CD14-positive monocyte (primary cell): Measurements from ENCODE around the gene CORO2A. TPM values are rescaled to one million over a fixed set of nuclear protein-coding genes. Genes with fewer than 3 reads are reported as not detected.

Experiments used
- DNase-seq, 3 donors: peaks; one replicate each; pipeline ENCODE4 v3.0.0-alpha.2; 2011 to 2022
- H2AFZ ChIP-seq: 2 replicates; pipeline ENCODE4 v1.6.0; 2012; ENCODE audit warnings: mild to moderate bottlenecking, low read depth, low read length, inconsistent platforms; ENCODE audit not compliant: insufficient read depth, poor library complexity, severe bottlenecking
- H3K27ac ChIP-seq, 2 donors: 1 replicate in 1 of 2; 2 replicates in 1 of 2; pipeline ENCODE4 v1.5.1; 2012 to 2013; ENCODE audit warnings: low read length in 2 of 2, control low read depth in 1 of 2, inconsistent platforms in 1 of 2, low read depth in 1 of 2, mild to moderate bottlenecking in 1 of 2
- H3K27me3 ChIP-seq, 2 donors: one replicate each; pipeline versions ENCODE4 v1.6.0 to v1.6.1; 2011 to 2013; ENCODE audit warnings: low read length in 2 of 2; ENCODE audit not compliant: control insufficient read depth in 2 of 2, insufficient read depth in 2 of 2
- H3K36me3 ChIP-seq, 2 donors: replicated peaks in 1 of 2; 1 replicate in 1 of 2; 2 replicates in 1 of 2; pipeline versions ENCODE4 v1.5.1 to v1.6.1; 2012 to 2013; ENCODE audit warnings: low read length in 2 of 2, control low read depth in 1 of 2, inconsistent platforms in 1 of 2, mild to moderate bottlenecking in 1 of 2; ENCODE audit not compliant: insufficient read depth in 2 of 2, control insufficient read depth in 1 of 2
- H3K4me1 ChIP-seq, 2 donors: 1 replicate in 1 of 2; 2 replicates in 1 of 2; pipeline versions ENCODE4 v1.5.1 to v1.6.1; 2012 to 2013; ENCODE audit warnings: low read length in 2 of 2, control low read depth in 1 of 2, inconsistent platforms in 1 of 2, mild to moderate bottlenecking in 1 of 2, moderate library complexity in 1 of 2; ENCODE audit not compliant: insufficient read depth in 2 of 2, control insufficient read depth in 1 of 2
- H3K4me2 ChIP-seq: replicated peaks from 2 replicates; pipeline ENCODE3; 2012; ENCODE audit warnings: low read length, moderate library complexity, mild to moderate bottlenecking; ENCODE audit not compliant: poor library complexity, severe bottlenecking; ENCODE audit errors: extremely low read depth
- H3K4me3 ChIP-seq, 3 experiments: fragments of 200-600 bp in 1 of 3; sonication (generic) in 1 of 3; replicated peaks in 1 of 3; 1 replicate in 2 of 3; 2 replicates in 1 of 3; pipeline ENCODE4 v1.5.1; 2011 to 2013; ENCODE audit warnings: low read length in 3 of 3, mild to moderate bottlenecking in 3 of 3, control low read depth in 2 of 3, low read depth in 2 of 3, inconsistent platforms in 1 of 3, moderate library complexity in 1 of 3
- H3K79me2 ChIP-seq: 2 replicates; pipeline ENCODE4 v1.6.0; 2012; ENCODE audit warnings: mild to moderate bottlenecking, control low read depth, inconsistent platforms, low read length, moderate library complexity; ENCODE audit not compliant: insufficient read depth
- H3K9ac ChIP-seq: 2 replicates; pipeline ENCODE4 v1.6.0; 2017; ENCODE audit warnings: low read length, mild to moderate bottlenecking; ENCODE audit not compliant: insufficient read depth, poor library complexity, severe bottlenecking
- H3K9me3 ChIP-seq, 2 donors: replicated peaks in 1 of 2; 1 replicate in 1 of 2; 2 replicates in 1 of 2; pipeline versions ENCODE4 v1.5.1 to v1.6.1; 2012 to 2013; ENCODE audit warnings: low read length in 2 of 2, control low read depth in 1 of 2; ENCODE audit not compliant: control insufficient read depth in 1 of 2, insufficient read depth in 1 of 2
- H4K20me1 ChIP-seq: 2 replicates; pipeline ENCODE4 v1.6.0; 2012; ENCODE audit warnings: mild to moderate bottlenecking, low read length, control low read depth, moderate library complexity; ENCODE audit not compliant: insufficient read depth
- H3K27ac Mint-ChIP-seq, 7 donors: one replicate each; pipeline ENCODE4 v1.8.0; 2020; ENCODE audit warnings: mild to moderate bottlenecking in 7 of 7, mixed read lengths in 7 of 7, moderate library complexity in 6 of 7, inconsistent platforms in 2 of 7
- H3K27me3 Mint-ChIP-seq, 3 donors: one replicate each; pipeline ENCODE4 v1.8.0; 2021 to 2022; ENCODE audit warnings: low read depth in 3 of 3, mild to moderate bottlenecking in 3 of 3, mixed read lengths in 3 of 3, moderate library complexity in 3 of 3, inconsistent platforms in 1 of 3
- H3K36me3 Mint-ChIP-seq, 2 donors: one replicate each; pipeline ENCODE4 v1.8.0; 2020; ENCODE audit warnings: mixed read lengths in 2 of 2, inconsistent platforms in 1 of 2, mild to moderate bottlenecking in 1 of 2
- H3K4me1 Mint-ChIP-seq: one replicate; pipeline ENCODE4 v1.8.0; 2020; ENCODE audit warnings: mild to moderate bottlenecking, mixed read lengths
- H3K4me3 Mint-ChIP-seq, 2 donors: one replicate each; pipeline ENCODE4 v1.8.0; 2020; ENCODE audit warnings: mild to moderate bottlenecking in 2 of 2, mixed read lengths in 2 of 2, moderate library complexity in 1 of 2
- H3K9me3 Mint-ChIP-seq, 7 donors: one replicate each; pipeline ENCODE4 v1.8.0; 2020 to 2022; ENCODE audit warnings: mixed read lengths in 7 of 7, mild to moderate bottlenecking in 6 of 7, moderate library complexity in 6 of 7, inconsistent platforms in 2 of 7
- CTCF ChIP-seq: fragments of 200-600 bp; IDR thresholded peaks from one replicate; pipeline ENCODE4 v1.8.0; 2022; ENCODE audit warnings: antibody characterized with exemption, mild to moderate bottlenecking
- WGBS: methylation state at CpG from one replicate; pipeline ENCODE4 v1.1.5; 2013; ENCODE audit warnings: missing lambda C conversion rate; ENCODE audit not compliant: insufficient coverage; 5-methylcytosine and 5-hydroxymethylcytosine counted together
- intact Hi-C, 2 donors: fragments of 100-400 bp; cut with micrococcal nuclease; formaldehyde crosslinking; loops; one replicate each; pipeline versions ENCODE4 v1.15.0 to v1.15.1; 2023
- polyA plus RNA-seq, 3 donors: library from polyadenylated mRNA; depleted of rRNA in 1 of 3; unstranded in 2 of 3; stranded (reverse) in 1 of 3; fragments of 300-500 nt in 2 of 3; fragments of >200 nt in 1 of 3; fragmentation: Illumina TruSeq in 2 of 3; gene quantifications; 1 replicate in 2 of 3; 2 replicates in 1 of 3; pipeline ENCODE4 v1.2.3, GENCODE V29; 2012 to 2021

Gene CORO2A
- polyA plus RNA-seq, 3 donors = 1.2 to 3.5 (median 2.1) TPM

GRCh38 chr9:98075332-98075805 is 117.1 kb downstream of the CORO2A start:
- intact Hi-C loops = loop anchor here (5.0 to 10.0 kb wide), 2 partner anchors 129 to 132 kb away; no protein-coding TSS in a partner anchor
- Mint-ChIP-seq H3K27ac (peak overlapping the region; percentile 38 to 88 (median 76)), H3K4me1 (peaks cover 34% of the 10 kb centered on the region), H3K36me3 (peaks cover 34 to 52% of the 10 kb centered on the region in 2 donors), H3K4me3 (no peak overlapping the region), H3K9me3 (no peaks in the 10 kb centered on the region), H3K27me3 (peaks cover 0 to 3% (median 0%) of the 10 kb centered on the region in 3 donors)
- no peak overlapping the region for H3K9ac ChIP-seq
- no peaks in the 10 kb centered on the region for H3K27me3 ChIP-seq
- no peak for TF ChIP-seq CTCF
- peak overlapping the region in 1 of 2 donors; percentile 64 for H3K27ac ChIP-seq
- H3K4me1 ChIP-seq = peaks cover 23 to 25% of the 10 kb centered on the region in 2 donors
- H2AFZ ChIP-seq = no peak overlapping the region
- H3K9me3 ChIP-seq = no peaks in the 10 kb centered on the region
- H3K4me2 ChIP-seq = no peak overlapping the region
- peaks cover 48% of the 10 kb centered on the region for H3K79me2 ChIP-seq
- 13% methylated on average over 1 of the region's 6 CpGs for WGBS
- H3K4me3 ChIP-seq = no peak overlapping the region
- peak in 2 of 3 donors; percentile 30 to 66 for DNase-seq
- H4K20me1 ChIP-seq = peaks cover 68% of the 10 kb centered on the region
- peaks cover 29 to 50% of the 10 kb centered on the region in 2 donors for H3K36me3 ChIP-seq

DNA sequence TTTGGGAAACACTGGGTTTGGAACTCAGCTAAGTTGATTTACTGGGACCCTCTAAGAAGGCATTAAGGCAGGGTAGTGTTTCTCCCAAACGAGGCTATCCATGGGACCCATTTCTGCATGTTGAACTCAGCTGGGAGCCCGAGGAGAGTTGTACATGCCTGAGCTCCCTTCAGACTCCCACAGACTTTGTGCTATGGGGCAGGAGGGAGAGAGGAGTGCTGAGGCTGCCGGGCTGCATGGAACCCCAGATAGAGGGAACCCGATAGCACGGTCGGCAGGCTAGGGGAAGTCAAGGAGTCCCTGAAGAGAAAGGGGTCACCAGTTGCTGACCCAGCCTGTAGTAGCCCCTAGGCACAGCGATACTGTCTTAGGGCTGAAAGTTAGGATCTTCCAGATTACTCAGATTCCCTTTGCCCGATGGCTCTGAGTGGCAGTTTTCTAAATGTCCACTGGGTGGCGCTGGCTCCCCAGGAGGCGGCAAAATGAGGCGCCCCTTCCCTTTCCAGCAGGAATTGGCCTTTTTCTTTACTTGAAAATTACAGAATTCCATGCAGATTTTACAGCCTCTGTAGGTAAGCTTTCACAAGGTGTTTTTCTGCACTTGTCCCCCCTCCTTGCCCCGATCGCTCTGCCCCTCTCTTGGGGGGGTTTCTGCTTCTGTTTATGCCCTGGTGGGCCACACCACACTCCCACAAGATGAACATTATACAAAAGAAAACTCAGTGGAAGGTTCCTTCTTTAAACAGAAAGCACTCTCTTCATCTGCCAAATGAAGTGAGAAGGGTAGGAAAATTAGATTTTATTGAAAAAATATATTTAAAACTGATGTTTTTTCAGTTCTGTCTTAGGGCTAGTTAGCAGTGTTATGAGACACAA is 118.1 kb downstream of the CORO2A start:
- peaks cover 23 to 44% of the 10 kb centered on the region in 2 donors for H3K36me3 ChIP-seq
- H2AFZ ChIP-seq = no peak overlapping the region
- H3K4me2 ChIP-seq = no peak overlapping the region
- H3K9ac ChIP-seq = no peak overlapping the region
- H3K4me1 Mint-ChIP-seq = peaks cover 34% of the 10 kb centered on the region
- H3K27ac ChIP-seq = peak overlapping the region in 1 of 2 donors; percentile 23
- H3K27me3 Mint-ChIP-seq = peaks cover 0 to 3% (median 0%) of the 10 kb centered on the region in 3 donors
- H3K36me3 Mint-ChIP-seq = peaks cover 31 to 45% of the 10 kb centered on the region in 2 donors
- H3K4me1 ChIP-seq = peaks cover 23 to 25% of the 10 kb centered on the region in 2 donors
- no peak overlapping the region for H3K4me3 ChIP-seq
- H4K20me1 ChIP-seq = peaks cover 69% of the 10 kb centered on the region
- H3K9me3 ChIP-seq = no peaks in the 10 kb centered on the region
- H3K9me3 Mint-ChIP-seq = no peaks in the 10 kb centered on the region
- peak; percentile 38 to 60 (median 58) for DNase-seq
- peaks cover 57% of the 10 kb centered on the region for H3K79me2 ChIP-seq
- H3K4me3 Mint-ChIP-seq = no peak overlapping the region
- intact Hi-C loops = loop anchor here (5.0 to 10.0 kb wide), 3 partner anchors 130 to 193 kb away; no protein-coding TSS in a partner anchor
- WGBS = 35% methylated on average over 9 of the region's 13 CpGs
- peak overlapping the region; percentile 56 to 79 (median 75) for H3K27ac Mint-ChIP-seq
- H3K27me3 ChIP-seq = no peaks in the 10 kb centered on the region
- peak; percentile 99 for TF ChIP-seq CTCF
